GM23338 (cell line): Measurements from ENCODE around the gene CYB5R3. TPM values are rescaled to one million over a fixed set of nuclear protein-coding genes. Genes with fewer than 3 reads are reported as not detected.

ENCODE experiments used
- ATAC-seq: fragments of 200-7000 bp; cut with Tn5 transposase; 3 replicates; pipeline ENCODE4 v1.9.1; 2020
- DNase-seq: peaks from one replicate; pipeline ENCODE4 v3.0.0-alpha.2; 2015; ENCODE audit warnings: low spot score
- H2AFZ ChIP-seq: fragments of 200-600 bp; sonication (generic); 2 replicates; pipeline ENCODE4 v1.8.0; 2016; ENCODE audit warnings: antibody characterized with exemption, mild to moderate bottlenecking, moderate library complexity
- H3F3A ChIP-seq: fragments of 200-600 bp; sonication (generic); replicated peaks from 2 replicates; pipeline ENCODE4 v1.8.0; 2017; ENCODE audit warnings: antibody characterized with exemption, mixed run types, low read depth
- H3K27ac ChIP-seq: fragments of 200-600 bp; sonication (generic); 2 replicates; pipeline ENCODE4 v1.6.1; 2016; ENCODE audit warnings: low read depth
- H3K27me3 ChIP-seq: fragments of 200-600 bp; sonication (generic); 2 replicates; pipeline ENCODE4 v1.8.0; 2016; ENCODE audit warnings: mild to moderate bottlenecking, mixed run types, moderate library complexity; ENCODE audit not compliant: insufficient read depth
- H3K36me3 ChIP-seq: fragments of 200-600 bp; sonication (generic); 2 replicates; pipeline ENCODE4 v1.8.0; 2016; ENCODE audit warnings: mild to moderate bottlenecking; ENCODE audit not compliant: insufficient read depth
- H3K4me1 ChIP-seq: fragments of 200-600 bp; sonication (generic); 2 replicates; pipeline ENCODE4 v1.8.0; 2016; ENCODE audit warnings: mild to moderate bottlenecking, moderate library complexity; ENCODE audit not compliant: insufficient read depth
- H3K4me2 ChIP-seq: fragments of 200-600 bp; sonication (generic); 2 replicates; pipeline ENCODE4 v1.7.1; 2017; ENCODE audit warnings: mixed run types
- H3K4me3 ChIP-seq: fragments of 200-600 bp; sonication (generic); 2 replicates; pipeline ENCODE4 v1.6.1; 2016; ENCODE audit warnings: mixed run types
- H3K79me2 ChIP-seq: fragments of 200-600 bp; sonication (generic); replicated peaks from 2 replicates; pipeline ENCODE4 v1.8.0; 2017; ENCODE audit warnings: mild to moderate bottlenecking; ENCODE audit not compliant: insufficient read depth
- H3K9me2 ChIP-seq: fragments of 200-600 bp; sonication (generic); 2 replicates; pipeline ENCODE4 v1.8.0; 2017; ENCODE audit not compliant: insufficient read depth
- H4K20me1 ChIP-seq: fragments of 200-600 bp; sonication (generic); replicated peaks from 2 replicates; pipeline ENCODE4 v1.8.0; 2017; ENCODE audit warnings: mild to moderate bottlenecking; ENCODE audit not compliant: insufficient read depth
- H3K27ac Mint-ChIP-seq: 2 replicates; pipeline ENCODE4 v1.8.0; 2020; ENCODE audit warnings: inconsistent platforms, mild to moderate bottlenecking, moderate library complexity, mixed read lengths
- H3K27me3 Mint-ChIP-seq: 3 replicates; pipeline ENCODE4 v1.8.0; 2022; ENCODE audit warnings: low read depth, mild to moderate bottlenecking, moderate library complexity, mixed read lengths, inconsistent platforms; ENCODE audit not compliant: insufficient read depth, poor library complexity
- H3K36me3 Mint-ChIP-seq: 3 replicates; pipeline ENCODE4 v1.8.0; 2021; ENCODE audit warnings: low read depth, mild to moderate bottlenecking, inconsistent platforms, moderate library complexity, mixed read lengths
- H3K4me1 Mint-ChIP-seq: 3 replicates; pipeline ENCODE4 v1.8.0; 2020; ENCODE audit warnings: mild to moderate bottlenecking, inconsistent platforms, mixed read lengths
- H3K4me3 Mint-ChIP-seq: 3 replicates; pipeline ENCODE4 v1.8.0; 2021; ENCODE audit warnings: moderate library complexity, mild to moderate bottlenecking, inconsistent platforms, mixed read lengths
- H3K9me3 Mint-ChIP-seq: 3 replicates; pipeline ENCODE4 v1.8.0; 2020; ENCODE audit warnings: moderate library complexity, mild to moderate bottlenecking, inconsistent platforms, mixed read lengths
- CTCF ChIP-seq, 2 experiments: fragments of 200-600 bp in 1 of 2; sonication (generic) in 1 of 2; conservative IDR thresholded peaks; 2 replicates each; pipeline versions ENCODE4 v1.5.1 to v1.6.1; 2016 to 2017; ENCODE audit warnings: antibody characterized with exemption in 2 of 2, low read depth in 2 of 2, mild to moderate bottlenecking in 2 of 2, moderate library complexity in 1 of 2
- EZH2 ChIP-seq: fragments of 200-600 bp; sonication (generic); IDR thresholded peaks from one replicate; pipeline ENCODE4 v1.8.0; 2017; ENCODE audit warnings: antibody characterized with exemption, mild to moderate bottlenecking, low read depth; ENCODE audit not compliant: unreplicated experiment
- EZH2phosphoT487 ChIP-seq: fragments of 200-600 bp; sonication (generic); IDR thresholded peaks from one replicate; pipeline ENCODE4 v1.8.1; 2018; ENCODE audit warnings: antibody characterized with exemption; ENCODE audit not compliant: unreplicated experiment
- JUNB ChIP-seq: IDR thresholded peaks from one replicate; pipeline ENCODE4 v1.6.1; 2016; ENCODE audit warnings: antibody characterized with exemption; ENCODE audit not compliant: unreplicated experiment
- NANOG ChIP-seq: IDR thresholded peaks from 2 replicates; pipeline ENCODE4 v1.6.1; 2016; ENCODE audit warnings: antibody characterized with exemption, borderline replicate concordance
- POLR2AphosphoS5 ChIP-seq: IDR thresholded peaks from 2 replicates; pipeline ENCODE4 v1.6.1; 2016; ENCODE audit warnings: antibody characterized with exemption, low read depth
- REST ChIP-seq: IDR thresholded peaks from one replicate; pipeline ENCODE4 v1.6.1; 2018; ENCODE audit warnings: antibody characterized with exemption; ENCODE audit not compliant: unreplicated experiment
- STAT1 ChIP-seq: IDR thresholded peaks from one replicate; pipeline ENCODE4 v1.6.1; 2016; ENCODE audit warnings: antibody characterized with exemption; ENCODE audit not compliant: unreplicated experiment
- ZNF114 ChIP-seq: fragments of 250-450 bp; sonication (Bioruptor Pico); IDR thresholded peaks from 2 replicates; pipeline ENCODE4 v1.5.0; 2020; ENCODE audit warnings: mild to moderate bottlenecking, moderate library complexity
- ZNF331 ChIP-seq: fragments of 250-450 bp; sonication (Bioruptor Pico); IDR thresholded peaks from 2 replicates; pipeline ENCODE4 v1.5.0; 2020; ENCODE audit warnings: low read depth, mild to moderate bottlenecking, moderate library complexity
- polyA plus RNA-seq: library from polyadenylated mRNA; unstranded; fragments of >200 nt; fragmentation: Nextera tagmentation; extraction: Ambion mirVana; gene quantifications from 2 replicates; pipeline ENCODE4 v1.2.1, GENCODE V29; 2016
- total RNA-seq: library from RNA; depleted of rRNA; stranded (reverse); fragments of >200 nt; shearing (Covaris generic); gene quantifications from 2 replicates; pipeline ENCODE4 v1.2.3, GENCODE V29; 2014
- TF ChIP-seq, protein P1 (sequence below): fragments of 250-450 bp; sonication (Bioruptor Pico); IDR thresholded peaks from 2 replicates; pipeline ENCODE4 v1.5.0; 2020; ENCODE audit warnings: mild to moderate bottlenecking, moderate library complexity
- TF ChIP-seq, protein P2 (sequence below): IDR thresholded peaks from 2 replicates; pipeline ENCODE4 v1.6.1; 2016; ENCODE audit warnings: antibody characterized with exemption

CYB5R3 gene
- total and polyA plus RNA-seq, 2 experiments from 2014 or later = 76.2 to 76.9 TPM

- TF ChIP-seq, protein P1, sequence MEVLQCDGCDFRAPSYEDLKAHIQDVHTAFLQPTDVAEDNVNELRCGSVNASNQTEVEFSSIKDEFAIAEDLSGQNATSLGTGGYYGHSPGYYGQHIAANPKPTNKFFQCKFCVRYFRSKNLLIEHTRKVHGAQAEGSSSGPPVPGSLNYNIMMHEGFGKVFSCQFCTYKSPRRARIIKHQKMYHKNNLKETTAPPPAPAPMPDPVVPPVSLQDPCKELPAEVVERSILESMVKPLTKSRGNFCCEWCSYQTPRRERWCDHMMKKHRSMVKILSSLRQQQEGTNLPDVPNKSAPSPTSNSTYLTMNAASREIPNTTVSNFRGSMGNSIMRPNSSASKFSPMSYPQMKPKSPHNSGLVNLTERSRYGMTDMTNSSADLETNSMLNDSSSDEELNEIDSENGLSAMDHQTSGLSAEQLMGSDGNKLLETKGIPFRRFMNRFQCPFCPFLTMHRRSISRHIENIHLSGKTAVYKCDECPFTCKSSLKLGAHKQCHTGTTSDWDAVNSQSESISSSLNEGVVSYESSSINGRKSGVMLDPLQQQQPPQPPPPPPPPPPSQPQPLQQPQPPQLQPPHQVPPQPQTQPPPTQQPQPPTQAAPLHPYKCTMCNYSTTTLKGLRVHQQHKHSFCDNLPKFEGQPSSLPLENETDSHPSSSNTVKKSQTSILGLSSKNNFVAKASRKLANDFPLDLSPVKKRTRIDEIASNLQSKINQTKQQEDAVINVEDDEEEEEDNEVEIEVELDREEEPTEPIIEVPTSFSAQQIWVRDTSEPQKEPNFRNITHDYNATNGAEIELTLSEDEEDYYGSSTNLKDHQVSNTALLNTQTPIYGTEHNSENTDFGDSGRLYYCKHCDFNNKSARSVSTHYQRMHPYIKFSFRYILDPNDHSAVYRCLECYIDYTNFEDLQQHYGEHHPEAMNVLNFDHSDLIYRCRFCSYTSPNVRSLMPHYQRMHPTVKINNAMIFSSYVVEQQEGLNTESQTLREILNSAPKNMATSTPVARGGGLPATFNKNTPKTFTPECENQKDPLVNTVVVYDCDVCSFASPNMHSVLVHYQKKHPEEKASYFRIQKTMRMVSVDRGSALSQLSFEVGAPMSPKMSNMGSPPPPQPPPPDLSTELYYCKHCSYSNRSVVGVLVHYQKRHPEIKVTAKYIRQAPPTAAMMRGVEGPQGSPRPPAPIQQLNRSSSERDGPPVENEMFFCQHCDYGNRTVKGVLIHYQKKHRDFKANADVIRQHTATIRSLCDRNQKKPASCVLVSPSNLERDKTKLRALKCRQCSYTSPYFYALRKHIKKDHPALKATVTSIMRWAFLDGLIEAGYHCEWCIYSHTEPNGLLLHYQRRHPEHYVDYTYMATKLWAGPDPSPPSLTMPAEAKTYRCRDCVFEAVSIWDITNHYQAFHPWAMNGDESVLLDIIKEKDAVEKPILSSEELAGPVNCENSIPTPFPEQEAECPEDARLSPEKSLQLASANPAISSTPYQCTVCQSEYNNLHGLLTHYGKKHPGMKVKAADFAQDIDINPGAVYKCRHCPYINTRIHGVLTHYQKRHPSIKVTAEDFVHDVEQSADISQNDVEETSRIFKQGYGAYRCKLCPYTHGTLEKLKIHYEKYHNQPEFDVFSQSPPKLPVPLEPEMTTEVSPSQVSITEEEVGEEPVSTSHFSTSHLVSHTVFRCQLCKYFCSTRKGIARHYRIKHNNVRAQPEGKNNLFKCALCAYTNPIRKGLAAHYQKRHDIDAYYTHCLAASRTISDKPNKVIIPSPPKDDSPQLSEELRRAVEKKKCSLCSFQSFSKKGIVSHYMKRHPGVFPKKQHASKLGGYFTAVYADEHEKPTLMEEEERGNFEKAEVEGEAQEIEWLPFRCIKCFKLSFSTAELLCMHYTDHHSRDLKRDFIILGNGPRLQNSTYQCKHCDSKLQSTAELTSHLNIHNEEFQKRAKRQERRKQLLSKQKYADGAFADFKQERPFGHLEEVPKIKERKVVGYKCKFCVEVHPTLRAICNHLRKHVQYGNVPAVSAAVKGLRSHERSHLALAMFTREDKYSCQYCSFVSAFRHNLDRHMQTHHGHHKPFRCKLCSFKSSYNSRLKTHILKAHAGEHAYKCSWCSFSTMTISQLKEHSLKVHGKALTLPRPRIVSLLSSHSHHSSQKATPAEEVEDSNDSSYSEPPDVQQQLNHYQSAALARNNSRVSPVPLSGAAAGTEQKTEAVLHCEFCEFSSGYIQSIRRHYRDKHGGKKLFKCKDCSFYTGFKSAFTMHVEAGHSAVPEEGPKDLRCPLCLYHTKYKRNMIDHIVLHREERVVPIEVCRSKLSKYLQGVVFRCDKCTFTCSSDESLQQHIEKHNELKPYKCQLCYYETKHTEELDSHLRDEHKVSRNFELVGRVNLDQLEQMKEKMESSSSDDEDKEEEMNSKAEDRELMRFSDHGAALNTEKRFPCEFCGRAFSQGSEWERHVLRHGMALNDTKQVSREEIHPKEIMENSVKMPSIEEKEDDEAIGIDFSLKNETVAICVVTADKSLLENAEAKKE (CRISPR knock-in tag) = no peak
- TF ChIP-seq ZNF331 = no peak
- TF ChIP-seq ZNF114 (CRISPR knock-in tag) = no peak
- no peak for TF ChIP-seq STAT1
- no peak for TF ChIP-seq NANOG
- no peak for TF ChIP-seq EZH2
- no peak for TF ChIP-seq EZH2phosphoT487
- no peak for TF ChIP-seq POLR2AphosphoS5
- TF ChIP-seq JUNB = no peak
Observed at GRCh38 chr22:42587588-42588175, 61.5 kb downstream of the CYB5R3 start (continued).

- Mint-ChIP-seq H3K27me3 (peaks cover 10% of the 10 kb centered on the region), H3K9me3 (no peaks in the 10 kb centered on the region), H3K36me3 (peaks cover 73% of the 10 kb centered on the region), H3K4me3 (no peak overlapping the region), H3K27ac (no peak overlapping the region), H3K4me1 (peaks cover 6% of the 10 kb centered on the region)
- H2AFZ ChIP-seq = no peak overlapping the region
- no peaks in the 10 kb centered on the region for H3K9me2 ChIP-seq
- DNase-seq (no peak), ATAC-seq (no peak)
- H4K20me1 ChIP-seq = peaks cover 29% of the 10 kb centered on the region
- no peaks in the 10 kb centered on the region; the same call in 1 of the 2 replicates for H3K79me2 ChIP-seq
- peaks cover 3% of the 10 kb centered on the region; the same call in 1 of the 2 replicates for H3K4me1 ChIP-seq
- peaks cover 21% of the 10 kb centered on the region; the same call in 1 of the 2 replicates for H3F3A ChIP-seq
- H3K36me3 ChIP-seq = peaks cover 24% of the 10 kb centered on the region
- no peak overlapping the region for H3K4me3 ChIP-seq
- no peak overlapping the region for H3K27ac ChIP-seq
- H3K27me3 ChIP-seq = no peaks in the 10 kb centered on the region
- H3K4me2 ChIP-seq = no peak overlapping the region
- no peak for TF ChIP-seq EZH2phosphoT487
- no peak for TF ChIP-seq CTCF (conservative IDR thresholded peaks at IDR 0.05; ENCODE audit: low read depth in 2 of 2)
- TF ChIP-seq, protein P2, sequence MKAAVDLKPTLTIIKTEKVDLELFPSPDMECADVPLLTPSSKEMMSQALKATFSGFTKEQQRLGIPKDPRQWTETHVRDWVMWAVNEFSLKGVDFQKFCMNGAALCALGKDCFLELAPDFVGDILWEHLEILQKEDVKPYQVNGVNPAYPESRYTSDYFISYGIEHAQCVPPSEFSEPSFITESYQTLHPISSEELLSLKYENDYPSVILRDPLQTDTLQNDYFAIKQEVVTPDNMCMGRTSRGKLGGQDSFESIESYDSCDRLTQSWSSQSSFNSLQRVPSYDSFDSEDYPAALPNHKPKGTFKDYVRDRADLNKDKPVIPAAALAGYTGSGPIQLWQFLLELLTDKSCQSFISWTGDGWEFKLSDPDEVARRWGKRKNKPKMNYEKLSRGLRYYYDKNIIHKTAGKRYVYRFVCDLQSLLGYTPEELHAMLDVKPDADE = no peak
- no peak for TF ChIP-seq REST
Observed at GRCh38 chr22:42586381-42586780, 62.8 kb downstream of the CYB5R3 start.
